HL-60 (cell line): ENCODE data around the gene CREB3L1.

Source experiments
- GABPA ChIP-seq: IDR thresholded peaks from 2 replicates; pipeline ENCODE4 v1.6.1; 2012; ENCODE audit warnings: low read depth
- POLR2AphosphoS5 ChIP-seq: IDR thresholded peaks from 2 replicates; pipeline ENCODE4 v1.6.1; 2012; ENCODE audit warnings: low read depth
- TF ChIP-seq, protein P1 (sequence below): IDR thresholded peaks from one replicate; pipeline ENCODE4 v1.5.1; 2011; ENCODE audit warnings: low read length, control low read depth, inconsistent platforms; ENCODE audit not compliant: insufficient read depth

- TF ChIP-seq POLR2AphosphoS5 = no peak
- TF ChIP-seq, protein P1, sequence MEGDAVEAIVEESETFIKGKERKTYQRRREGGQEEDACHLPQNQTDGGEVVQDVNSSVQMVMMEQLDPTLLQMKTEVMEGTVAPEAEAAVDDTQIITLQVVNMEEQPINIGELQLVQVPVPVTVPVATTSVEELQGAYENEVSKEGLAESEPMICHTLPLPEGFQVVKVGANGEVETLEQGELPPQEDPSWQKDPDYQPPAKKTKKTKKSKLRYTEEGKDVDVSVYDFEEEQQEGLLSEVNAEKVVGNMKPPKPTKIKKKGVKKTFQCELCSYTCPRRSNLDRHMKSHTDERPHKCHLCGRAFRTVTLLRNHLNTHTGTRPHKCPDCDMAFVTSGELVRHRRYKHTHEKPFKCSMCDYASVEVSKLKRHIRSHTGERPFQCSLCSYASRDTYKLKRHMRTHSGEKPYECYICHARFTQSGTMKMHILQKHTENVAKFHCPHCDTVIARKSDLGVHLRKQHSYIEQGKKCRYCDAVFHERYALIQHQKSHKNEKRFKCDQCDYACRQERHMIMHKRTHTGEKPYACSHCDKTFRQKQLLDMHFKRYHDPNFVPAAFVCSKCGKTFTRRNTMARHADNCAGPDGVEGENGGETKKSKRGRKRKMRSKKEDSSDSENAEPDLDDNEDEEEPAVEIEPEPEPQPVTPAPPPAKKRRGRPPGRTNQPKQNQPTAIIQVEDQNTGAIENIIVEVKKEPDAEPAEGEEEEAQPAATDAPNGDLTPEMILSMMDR = no peak
- TF ChIP-seq GABPA = no peak
Measured at GRCh38 chr11:46240371-46240770, 37.1 kb upstream of the CREB3L1 start.
